Measurements from ENCODE around the gene BANP.
"Not testable (repeated sequence)": the region's sequence is repeated elsewhere in the genome, so short reads cannot be mapped to it uniquely, and the experiment has no call there.

BANP gene

DNA sequence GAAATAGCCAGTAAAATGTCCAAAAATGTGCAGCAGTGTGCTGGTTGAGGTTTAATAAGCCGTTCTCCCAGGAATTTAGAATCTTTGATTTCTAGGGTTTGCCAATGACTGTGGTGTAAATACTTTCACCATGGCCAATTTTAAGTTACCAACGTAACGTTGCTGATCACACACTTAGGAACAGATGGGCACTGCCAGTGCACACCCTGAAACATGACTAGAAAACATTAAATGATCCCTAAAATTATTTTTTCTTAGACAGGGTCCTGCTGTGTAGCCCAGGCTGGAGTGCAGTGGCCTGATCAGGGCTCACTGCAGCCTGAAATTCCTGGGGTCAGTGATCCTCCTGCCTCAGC, 18.1 kb upstream of the BANP start:
- TF ChIP-seq, protein P1, sequence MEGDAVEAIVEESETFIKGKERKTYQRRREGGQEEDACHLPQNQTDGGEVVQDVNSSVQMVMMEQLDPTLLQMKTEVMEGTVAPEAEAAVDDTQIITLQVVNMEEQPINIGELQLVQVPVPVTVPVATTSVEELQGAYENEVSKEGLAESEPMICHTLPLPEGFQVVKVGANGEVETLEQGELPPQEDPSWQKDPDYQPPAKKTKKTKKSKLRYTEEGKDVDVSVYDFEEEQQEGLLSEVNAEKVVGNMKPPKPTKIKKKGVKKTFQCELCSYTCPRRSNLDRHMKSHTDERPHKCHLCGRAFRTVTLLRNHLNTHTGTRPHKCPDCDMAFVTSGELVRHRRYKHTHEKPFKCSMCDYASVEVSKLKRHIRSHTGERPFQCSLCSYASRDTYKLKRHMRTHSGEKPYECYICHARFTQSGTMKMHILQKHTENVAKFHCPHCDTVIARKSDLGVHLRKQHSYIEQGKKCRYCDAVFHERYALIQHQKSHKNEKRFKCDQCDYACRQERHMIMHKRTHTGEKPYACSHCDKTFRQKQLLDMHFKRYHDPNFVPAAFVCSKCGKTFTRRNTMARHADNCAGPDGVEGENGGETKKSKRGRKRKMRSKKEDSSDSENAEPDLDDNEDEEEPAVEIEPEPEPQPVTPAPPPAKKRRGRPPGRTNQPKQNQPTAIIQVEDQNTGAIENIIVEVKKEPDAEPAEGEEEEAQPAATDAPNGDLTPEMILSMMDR (IDR thresholded peaks at IDR 0.05; ENCODE audit: extremely low read depth, missing control alignments), result no peak
- no peak for DNase-seq (ENCODE audit: low spot score)

DNA sequence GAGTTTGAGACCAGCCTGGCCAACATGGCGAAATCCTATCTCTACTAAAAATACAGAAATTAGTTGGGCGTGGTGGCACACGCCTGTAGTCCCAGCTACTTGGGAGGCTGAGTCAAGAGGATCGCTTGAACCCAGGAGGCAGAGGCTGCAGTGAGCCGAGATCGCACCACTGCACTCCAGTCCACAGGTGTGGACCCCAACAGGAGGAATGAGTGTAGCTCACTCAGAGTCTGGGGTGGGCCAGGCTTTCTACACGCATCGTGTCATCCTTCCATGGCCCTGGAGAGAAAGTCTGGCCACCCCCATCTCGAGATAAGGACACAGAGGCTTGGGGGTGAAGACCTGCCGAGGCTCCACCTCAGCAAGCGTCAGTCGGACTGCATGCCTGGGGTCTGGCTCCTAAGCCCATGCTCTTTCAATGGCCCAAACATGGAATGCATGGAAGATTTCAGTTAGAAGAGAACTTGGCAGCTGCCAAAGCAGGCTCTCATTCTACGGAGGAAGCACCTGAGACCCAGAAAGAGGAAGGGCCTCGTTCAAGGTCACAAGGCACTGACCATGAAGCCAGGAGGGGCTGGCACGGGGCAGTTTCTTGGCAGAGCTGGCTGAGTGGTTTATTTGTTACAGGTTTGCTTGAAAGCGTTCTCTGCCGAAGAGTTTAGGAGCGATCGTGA, 16.3 kb upstream of the BANP start:
- DNase-seq (ENCODE audit: low spot score), result not testable (repeated sequence)

DNA sequence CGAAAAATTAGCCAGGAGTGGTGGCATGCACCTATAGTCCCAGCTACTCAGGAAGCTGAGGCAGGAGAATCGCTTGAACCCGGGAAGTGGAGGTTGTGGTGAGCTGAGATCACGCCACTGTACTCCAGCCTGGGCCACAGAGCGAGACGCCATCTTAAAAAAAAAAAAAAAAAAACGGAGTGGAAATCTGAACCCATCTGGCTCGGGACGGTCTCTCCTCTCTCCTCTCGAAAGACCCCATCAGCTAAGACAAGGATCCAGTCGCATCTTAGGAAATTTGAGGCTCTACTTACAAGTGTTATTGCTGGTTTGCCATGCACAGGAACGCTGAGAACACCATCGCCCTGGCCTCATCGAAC, 15.2 kb upstream of the BANP start:
- DNase-seq (ENCODE audit: low spot score), result not testable (repeated sequence)

- no peak for DNase-seq (ENCODE audit: low spot score)
- TF ChIP-seq, protein P1 (IDR thresholded peaks at IDR 0.05; ENCODE audit: extremely low read depth, missing control alignments), result no peak
Observed at GRCh38 chr16:87936375-87937230, 14.6 kb upstream of the BANP start, which contains the start of gene CA5A. TSS of gene CA5A (minus strand) at chr16:87936529. CDS start at chr16:87936450, 79 bp downstream.

DNA sequence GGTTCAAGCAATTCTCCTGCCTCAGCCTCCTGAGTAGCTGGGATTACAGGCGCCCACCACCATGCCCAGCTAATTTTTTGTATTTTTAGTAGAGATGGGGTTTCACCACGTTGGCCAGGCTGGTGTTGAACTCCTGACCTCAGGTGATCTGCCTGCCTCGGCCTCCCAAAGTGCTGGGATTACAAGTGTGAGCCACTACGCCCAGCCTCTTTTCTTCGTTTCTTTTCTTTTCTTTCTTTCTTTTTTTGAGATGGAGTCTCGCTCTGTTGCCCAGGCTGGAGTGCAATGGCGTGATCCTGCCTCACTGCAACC, 14.0 kb upstream of the BANP start:
- DNase-seq (ENCODE audit: low spot score), result not testable (repeated sequence)

DNA sequence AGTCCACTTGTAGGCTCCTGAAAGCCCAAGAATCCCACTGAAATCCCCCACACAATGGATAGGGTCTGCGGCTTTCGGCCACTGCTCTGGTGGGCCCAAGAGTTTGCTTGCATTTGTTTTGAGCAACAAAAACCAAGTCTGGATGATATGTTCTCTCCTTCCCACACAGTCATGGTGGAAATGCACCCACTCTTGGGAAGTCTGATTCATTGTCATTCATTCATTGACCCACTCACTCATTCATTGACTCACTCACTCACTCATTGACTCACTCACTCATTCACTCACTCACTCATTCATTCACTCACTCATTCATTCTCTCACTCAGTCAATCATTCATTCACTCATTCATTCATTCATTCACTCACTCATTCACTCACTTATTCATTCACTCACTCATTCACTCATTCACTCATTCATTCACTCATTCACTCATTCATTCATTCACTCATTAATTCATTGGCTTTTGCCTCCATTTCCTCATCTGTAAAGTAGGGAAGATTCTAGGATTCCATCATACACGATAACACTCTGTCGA, 12.8 kb upstream of the BANP start:
- DNase-seq (ENCODE audit: low spot score), result no peak
- TF ChIP-seq, protein P1 (IDR thresholded peaks at IDR 0.05; ENCODE audit: extremely low read depth, missing control alignments), result no peak

- DNase-seq (ENCODE audit: low spot score), result no peak
- TF ChIP-seq, protein P1 (IDR thresholded peaks at IDR 0.05; ENCODE audit: extremely low read depth, missing control alignments), result no peak
Observed at GRCh38 chr16:87939562-87940423, 11.4 kb upstream of the BANP start.

DNA sequence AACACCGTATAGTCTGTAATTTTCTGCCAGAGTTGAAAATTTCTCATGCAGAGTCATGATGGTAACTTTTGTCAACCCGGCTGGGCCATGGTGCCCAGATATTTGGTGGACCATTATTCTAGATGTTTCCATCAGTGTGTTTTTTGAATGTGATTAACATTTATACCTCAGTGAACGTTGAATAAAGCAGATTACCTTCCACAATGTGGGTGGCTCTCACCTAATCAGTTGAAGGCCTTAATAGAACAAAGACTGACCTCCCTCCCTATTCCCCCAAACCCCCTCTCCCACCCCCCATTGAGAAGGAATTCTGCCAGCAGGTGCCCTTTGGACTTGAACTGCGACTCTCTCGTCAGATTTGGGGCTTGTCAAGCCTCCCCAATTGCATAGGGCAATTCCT, 8.6 kb upstream of the BANP start:
- TF ChIP-seq, protein P1 (IDR thresholded peaks at IDR 0.05; ENCODE audit: extremely low read depth, missing control alignments), result no peak
- no peak for DNase-seq (ENCODE audit: low spot score)

Measured in GM20000 (cell line).